Gastrocnemius medialis (tissue), 4 donors: ENCODE measurements around the gene IFI30. TPM values are rescaled to one million over a fixed set of nuclear protein-coding genes. Genes with fewer than 3 reads are reported as not detected.
"Not testable (repeated sequence)": the region's sequence is repeated elsewhere in the genome, so short reads cannot be mapped to it uniquely, and the experiment has no call there.

Experiments used
- ATAC-seq, 2 donors: fragments of 150-250 bp; one replicate each; pipeline ENCODE4 v1.9.1; 2016
- DNase-seq, 2 donors: peaks; one replicate each; pipeline ENCODE4 v3.0.0-alpha.2; 2019
- H3K27ac ChIP-seq, 4 donors: fragments of 200-600 bp; sonication (generic); 1 replicate in 1 of 4; 2 replicates in 3 of 4; pipeline ENCODE4 v1.5.1; 2016 to 2018; ENCODE audit warnings: mild to moderate bottlenecking in 2 of 4, moderate library complexity in 1 of 4
- H3K27me3 ChIP-seq, 3 donors: fragments of 200-600 bp; sonication (generic) in 2 of 3; 1 replicate in 1 of 3; 2 replicates in 2 of 3; pipeline versions ENCODE4 v1.5.1 to v1.6.0; 2016 to 2019; ENCODE audit warnings: mild to moderate bottlenecking in 1 of 3, moderate library complexity in 1 of 3
- H3K36me3 ChIP-seq, 2 donors: fragments of 200-600 bp; sonication (generic) in 1 of 2; one replicate each; pipeline ENCODE4 v1.5.1; 2017 to 2018
- H3K4me1 ChIP-seq, 2 donors: fragments of 200-600 bp; sonication (generic) in 1 of 2; one replicate each; pipeline ENCODE4 v1.5.1; 2016 to 2017; ENCODE audit warnings: mild to moderate bottlenecking in 2 of 2
- H3K4me3 ChIP-seq, 4 donors: fragments of 200-600 bp; sonication (generic) in 3 of 4; 1 replicate in 1 of 4; 2 replicates in 3 of 4; pipeline ENCODE4 v1.5.1; 2016 to 2019; ENCODE audit warnings: mild to moderate bottlenecking in 2 of 4
- H3K9me3 ChIP-seq, 3 donors: fragments of 200-600 bp; sonication (generic) in 2 of 3; 1 replicate in 1 of 3; 2 replicates in 2 of 3; pipeline ENCODE4 v1.5.1; 2016 to 2019
- CTCF ChIP-seq, 5 experiments: fragments of 450-650 bp in 3 of 5; fragments of 200-600 bp in 2 of 5; sonication (generic) in 2 of 5; IDR thresholded peaks in 4 of 5; conservative IDR thresholded peaks in 1 of 5; 1 replicate in 4 of 5; 2 replicates in 1 of 5; pipeline ENCODE4 v1.5.1; 2016 to 2019; ENCODE audit warnings: antibody characterized with exemption in 5 of 5, mild to moderate bottlenecking in 3 of 5, moderate library complexity in 3 of 5
- POLR2A ChIP-seq, 2 donors: fragments of 450-650 bp; IDR thresholded peaks; one replicate each; pipeline ENCODE4 v1.6.1; 2017; ENCODE audit warnings: antibody characterized with exemption in 2 of 2, mild to moderate bottlenecking in 2 of 2, moderate library complexity in 2 of 2
- in situ Hi-C, 4 donors: fragments of 200-750 bp; cut with MboI; loops; one replicate each; pipeline versions ENCODE4 v1.15.0 to v1.8.0; 2017; ENCODE audit warnings: low sequenced_read_pairs in 4 of 4
- intact Hi-C: fragments of 100-400 bp; cut with DNase I; formaldehyde crosslinking; loops from one replicate; pipeline ENCODE4 v1.15.1; 2023; ENCODE audit warnings: low total_unique reads
- total RNA-seq, 4 donors: library from RNA; depleted of rRNA; stranded (reverse); fragments of >200 nt; gene quantifications; one replicate each; pipeline versions ENCODE4 v1.1.0 to v1.2.3, GENCODE V29; 2016

The IFI30 gene
- total RNA-seq, 4 donors from 2014 or later = 3.5 to 20.4 (median 14.0) TPM

GRCh38 chr19:18208098-18208951, 34.7 kb downstream of the IFI30 start:
- peak; percentile 28 to 91 (median 62) for TF ChIP-seq CTCF (IDR thresholded peaks at IDR 0.05 in 4 of 5, conservative IDR thresholded peaks at IDR 0.05 in 1 of 5)
- TF ChIP-seq POLR2A (IDR thresholded peaks at IDR 0.05) = no peak
- Histone ChIP-seq H3K27ac (peak overlapping the region in 1 of 4 donors; percentile 29), H3K4me1 (peaks cover 6 to 13% of the 10 kb centered on the region in 2 donors), H3K36me3 (no peaks in the 10 kb centered on the region), H3K4me3 (no peak overlapping the region), H3K9me3 (no peaks in the 10 kb centered on the region), H3K27me3 (no peaks in the 10 kb centered on the region)
- in situ Hi-C loops (loop anchor here in 1 of 4 donors (5.0 kb wide), 1 partner anchor 39 kb away; no protein-coding TSS in a partner anchor), intact Hi-C loops (loop anchor here (1.0 to 10.0 kb wide), 3 partner anchors 44 to 206 kb away; partner anchors contain the start of genes LSM4 and SSBP4)
- ATAC-seq (no peak), DNase-seq (peak in 1 of 2 donors; percentile 33)

- not testable (repeated sequence) for ATAC-seq, H3K27me3 ChIP-seq, H3K27ac ChIP-seq, DNase-seq, H3K4me1 ChIP-seq, H3K9me3 ChIP-seq, H3K4me3 ChIP-seq, H3K36me3 ChIP-seq
- in situ Hi-C loops = loop anchor here in 2 of 4 donors (5.0 kb wide), 2 partner anchors 37 to 42 kb away; no protein-coding TSS in a partner anchor
- intact Hi-C loops = loop anchor here (5.0 to 10.0 kb wide), 2 partner anchors 112 to 205 kb away; partner anchors contain the start of genes LSM4 and SSBP4
Observed at GRCh38 chr19:18209912-18210311, 36.3 kb downstream of the IFI30 start.

GRCh38 chr19:18211683-18212082, 38.1 kb downstream of the IFI30 start:
- TF ChIP-seq CTCF (IDR thresholded peaks at IDR 0.05 in 4 of 5, conservative IDR thresholded peaks at IDR 0.05 in 1 of 5) (no peak), POLR2A (IDR thresholded peaks at IDR 0.05) (no peak)
- in situ Hi-C loops (loop anchor here in 1 of 4 donors (5.0 kb wide), 1 partner anchor 41 kb away; no protein-coding TSS in a partner anchor), intact Hi-C loops (no loop called here)
- no peak for ATAC-seq
- no peaks in the 10 kb centered on the region for H3K9me3 ChIP-seq
- H3K4me1 ChIP-seq = peaks cover 0 to 3% of the 10 kb centered on the region in 2 donors
- H3K27ac ChIP-seq = no peak overlapping the region
- no peaks in the 10 kb centered on the region for H3K27me3 ChIP-seq
- no peak overlapping the region for H3K4me3 ChIP-seq
- DNase-seq = no peak
- no peaks in the 10 kb centered on the region for H3K36me3 ChIP-seq

- H3K4me1 ChIP-seq = no peaks in the 10 kb centered on the region
- no peak for TF ChIP-seq CTCF (IDR thresholded peaks at IDR 0.05 in 4 of 5, conservative IDR thresholded peaks at IDR 0.05 in 1 of 5)
- no peak for TF ChIP-seq POLR2A (IDR thresholded peaks at IDR 0.05)
- H3K36me3 ChIP-seq = no peaks in the 10 kb centered on the region
- H3K27ac ChIP-seq = no peak overlapping the region
- intact Hi-C loops = no loop called here
- no peak overlapping the region for H3K4me3 ChIP-seq
- H3K27me3 ChIP-seq = no peaks in the 10 kb centered on the region
- DNase-seq (no peak), ATAC-seq (no peak)
- in situ Hi-C loops = loop anchor here in 1 of 4 donors (5.0 kb wide), 1 partner anchor 37 kb away; no protein-coding TSS in a partner anchor
- no peaks in the 10 kb centered on the region for H3K9me3 ChIP-seq
Observed at GRCh38 chr19:18214779-18215433, 41.3 kb downstream of the IFI30 start.

GRCh38 chr19:18216789-18217188, 43.2 kb downstream of the IFI30 start:
- H3K27me3 ChIP-seq = peaks cover 0 to 6% (median 0%) of the 10 kb centered on the region in 3 donors
- no peaks in the 10 kb centered on the region for H3K9me3 ChIP-seq
- ATAC-seq (no peak), DNase-seq (no peak)
- no peaks in the 10 kb centered on the region for H3K36me3 ChIP-seq
- in situ Hi-C loops = no loop called here
- intact Hi-C loops = loop anchor here (1.0 kb wide), 1 partner anchor 35 kb away; no protein-coding TSS in a partner anchor
- no peak overlapping the region for H3K27ac ChIP-seq
- no peaks in the 10 kb centered on the region for H3K4me1 ChIP-seq
- TF ChIP-seq CTCF (IDR thresholded peaks at IDR 0.05 in 4 of 5, conservative IDR thresholded peaks at IDR 0.05 in 1 of 5) (no peak), POLR2A (IDR thresholded peaks at IDR 0.05) (no peak)
- no peak overlapping the region for H3K4me3 ChIP-seq
